HEK293 (cell line): ENCODE data around the gene HOXA3.

Experiments
- CTCF ChIA-PET: fragments of 350-600 bp; formaldehyde crosslinking; extraction: SDS; loops from one replicate; lab custom pipeline; 2021; ENCODE audit warnings: antibody characterized with exemption; lab: Yijun Ruan, JAX
- POLR2A ChIA-PET: fragments of 300-600 bp; formaldehyde crosslinking; extraction: SDS; loops from one replicate; lab custom pipeline; 2020; ENCODE audit warnings: antibody characterized with exemption, inconsistent platforms; lab: Yijun Ruan, JAX
- H3K27ac ChIP-seq: fragments of 200-500 bp; sonication (Bioruptor generic); 2 replicates; pipeline ENCODE4 v1.5.1; 2014; ENCODE audit warnings: low read depth, low read length, control low read depth, inconsistent platforms; ENCODE audit errors: extremely low read depth
- H3K36me3 ChIP-seq, 2 experiments: fragments of 200-500 bp in 1 of 2; sonication (Bioruptor generic) in 1 of 2; 1 replicate in 1 of 2; 2 replicates in 1 of 2; pipeline ENCODE4 v1.5.1; 2014 to 2017; ENCODE audit warnings: inconsistent platforms in 2 of 2, low read length in 2 of 2; ENCODE audit not compliant: control insufficient read depth in 2 of 2, insufficient read depth in 1 of 2
- H3K4me1 ChIP-seq: fragments of 200-500 bp; sonication (Bioruptor generic); 2 replicates; pipeline ENCODE4 v1.5.1; 2014; ENCODE audit warnings: mild to moderate bottlenecking, low read length, inconsistent platforms; ENCODE audit not compliant: control insufficient read depth, insufficient read depth
- H3K4me3 ChIP-seq: 2 replicates; pipeline ENCODE4 v1.5.1; 2011; ENCODE audit warnings: low read depth, mild to moderate bottlenecking, control low read depth, low read length, moderate library complexity
- H3K9me3 ChIP-seq: fragments of 200-500 bp; sonication (Bioruptor generic); 2 replicates; pipeline ENCODE4 v1.5.1; 2014; ENCODE audit warnings: low read depth, low read length, inconsistent platforms; ENCODE audit not compliant: control insufficient read depth, insufficient read depth
- GLI4 ChIP-seq: fragments of 450-650 bp; formaldehyde crosslinking; IDR thresholded peaks from 2 replicates; pipeline ENCODE4 v1.5.1; 2016; ENCODE audit warnings: missing biosample characterization, missing genetic modification characterization
- GLIS2 ChIP-seq: fragments of 450-650 bp; formaldehyde crosslinking; IDR thresholded peaks from 2 replicates; pipeline ENCODE4 v1.5.1; 2016; ENCODE audit warnings: missing biosample characterization, missing genetic modification characterization
- HIC1 ChIP-seq: fragments of 450-650 bp; formaldehyde crosslinking; IDR thresholded peaks from 2 replicates; pipeline ENCODE4 v1.5.1; 2016; ENCODE audit warnings: missing biosample characterization, missing genetic modification characterization
- MZF1 ChIP-seq: fragments of 450-650 bp; formaldehyde crosslinking; IDR thresholded peaks from 2 replicates; pipeline ENCODE4 v1.5.1; 2017; ENCODE audit warnings: missing biosample characterization, missing genetic modification characterization, borderline replicate concordance
- PRDM1 ChIP-seq: fragments of 450-650 bp; formaldehyde crosslinking; IDR thresholded peaks from 2 replicates; pipeline ENCODE4; 2016; ENCODE audit warnings: missing biosample characterization, missing genetic modification characterization
- ZBTB20 ChIP-seq: fragments of 450-650 bp; formaldehyde crosslinking; IDR thresholded peaks from 2 replicates; pipeline ENCODE4 v1.5.1; 2016; ENCODE audit warnings: missing biosample characterization, missing genetic modification characterization
- ZBTB7A ChIP-seq: fragments of 450-650 bp; formaldehyde crosslinking; IDR thresholded peaks from 2 replicates; pipeline ENCODE4 v1.5.1; 2016; ENCODE audit warnings: low read depth, missing biosample characterization, missing genetic modification characterization
- ZBTB8A ChIP-seq: fragments of 450-650 bp; formaldehyde crosslinking; IDR thresholded peaks from 2 replicates; pipeline ENCODE4 v1.5.1; 2016; ENCODE audit warnings: missing biosample characterization, missing genetic modification characterization
- ZNF18 ChIP-seq: fragments of 450-650 bp; formaldehyde crosslinking; IDR thresholded peaks from 2 replicates; pipeline ENCODE4 v1.5.1; 2016; ENCODE audit warnings: missing biosample characterization, missing genetic modification characterization
- ZNF211 ChIP-seq: fragments of 450-650 bp; formaldehyde crosslinking; IDR thresholded peaks from 2 replicates; pipeline ENCODE4 v1.5.1; 2016; ENCODE audit warnings: low read depth, missing biosample characterization, missing genetic modification characterization
- ZNF24 ChIP-seq: fragments of 450-650 bp; formaldehyde crosslinking; IDR thresholded peaks from 2 replicates; pipeline ENCODE4 v1.5.1; 2016; ENCODE audit warnings: missing biosample characterization, missing genetic modification characterization
- ZNF266 ChIP-seq: fragments of 450-650 bp; formaldehyde crosslinking; IDR thresholded peaks from 2 replicates; pipeline ENCODE4 v1.5.1; 2016; ENCODE audit warnings: missing biosample characterization, missing genetic modification characterization, low read depth
- ZNF350 ChIP-seq: fragments of 450-650 bp; formaldehyde crosslinking; IDR thresholded peaks from 2 replicates; pipeline ENCODE4 v1.5.0; 2017; ENCODE audit warnings: missing biosample characterization, mild to moderate bottlenecking, missing genetic modification characterization
- ZNF354C ChIP-seq: fragments of 450-650 bp; formaldehyde crosslinking; IDR thresholded peaks from 2 replicates; pipeline ENCODE4 v1.5.1; 2016; ENCODE audit warnings: missing biosample characterization, missing genetic modification characterization, low read depth, borderline replicate concordance
- ZNF416 ChIP-seq: fragments of 450-650 bp; formaldehyde crosslinking; IDR thresholded peaks from 2 replicates; pipeline ENCODE4 v1.5.1; 2016; ENCODE audit warnings: missing biosample characterization, missing genetic modification characterization
- ZNF423 ChIP-seq: fragments of 450-650 bp; formaldehyde crosslinking; IDR thresholded peaks from 2 replicates; pipeline ENCODE4 v1.5.1; 2016; ENCODE audit warnings: missing biosample characterization, missing genetic modification characterization
- ZNF544 ChIP-seq: fragments of 450-650 bp; formaldehyde crosslinking; IDR thresholded peaks from 2 replicates; pipeline ENCODE4 v1.5.0; 2017; ENCODE audit warnings: missing biosample characterization, missing genetic modification characterization
- ZNF549 ChIP-seq: fragments of 450-650 bp; IDR thresholded peaks from 2 replicates; pipeline ENCODE4 v1.5.1; 2018; ENCODE audit warnings: missing biosample characterization, missing genetic modification characterization, mild to moderate bottlenecking, inconsistent platforms, moderate library complexity
- ZNF555 ChIP-seq: fragments of 450-650 bp; formaldehyde crosslinking; conservative IDR thresholded peaks from 2 replicates; pipeline ENCODE4 v1.5.1; 2017; ENCODE audit warnings: missing biosample characterization, mild to moderate bottlenecking, missing genetic modification characterization, inconsistent platforms
- ZSCAN30 ChIP-seq: fragments of 450-650 bp; IDR thresholded peaks from 2 replicates; pipeline ENCODE4 v1.5.1; 2018; ENCODE audit warnings: missing biosample characterization, mild to moderate bottlenecking, missing genetic modification characterization, moderate library complexity
- ZSCAN5A ChIP-seq: fragments of 450-650 bp; formaldehyde crosslinking; IDR thresholded peaks from 2 replicates; pipeline ENCODE4 v1.5.1; 2016; ENCODE audit warnings: missing biosample characterization, missing genetic modification characterization
- TF ChIP-seq, protein P1 (sequence below): fragments of 450-650 bp; formaldehyde crosslinking; IDR thresholded peaks from 2 replicates; pipeline ENCODE4 v1.5.1; 2016; ENCODE audit warnings: missing biosample characterization, missing genetic modification characterization, low read depth
- TF ChIP-seq, protein P2 (sequence below): fragments of 450-650 bp; formaldehyde crosslinking; IDR thresholded peaks from 2 replicates; pipeline ENCODE4 v1.5.1; 2016; ENCODE audit warnings: missing biosample characterization, missing genetic modification characterization
- TF ChIP-seq, protein P3 (sequence below): fragments of 450-650 bp; formaldehyde crosslinking; IDR thresholded peaks from 2 replicates; pipeline ENCODE4 v1.5.1; 2016; ENCODE audit warnings: missing biosample characterization, missing genetic modification characterization, low read depth
- TF ChIP-seq, protein P4 (sequence below): fragments of 450-650 bp; formaldehyde crosslinking; IDR thresholded peaks from 2 replicates; pipeline ENCODE4 v1.5.1; 2017; ENCODE audit warnings: missing biosample characterization, missing genetic modification characterization

The HOXA3 gene

GRCh38 chr7:27139334-27140125 lies 12.9 kb downstream of the HOXA3 start (continued):
- 0 out of 2 replicates have a peak, but pooled peaks have one; percentile 12 for TF ChIP-seq HIC1 (tag by site-specific recombination)
- no peak for TF ChIP-seq ZNF350 (tag by site-specific recombination)
- TF ChIP-seq GLIS2: peak; percentile 70
- no peak for TF ChIP-seq ZNF354C (tag by site-specific recombination)
- TF ChIP-seq ZSCAN30 (tag by site-specific recombination): peak; percentile 23; the same call in 1 of the 2 replicates
- no peak for TF ChIP-seq ZNF211 (tag by site-specific recombination)
- no peak for TF ChIP-seq ZBTB7A
- no peak for TF ChIP-seq MZF1
- no peak for TF ChIP-seq ZNF544
- TF ChIP-seq ZNF18 (tag by site-specific recombination): no peak
- peak; percentile 60 for TF ChIP-seq ZBTB8A (tag by site-specific recombination)
- no peak for TF ChIP-seq ZNF266 (tag by site-specific recombination)
- no peak for TF ChIP-seq ZNF555
- TF ChIP-seq, protein P1, sequence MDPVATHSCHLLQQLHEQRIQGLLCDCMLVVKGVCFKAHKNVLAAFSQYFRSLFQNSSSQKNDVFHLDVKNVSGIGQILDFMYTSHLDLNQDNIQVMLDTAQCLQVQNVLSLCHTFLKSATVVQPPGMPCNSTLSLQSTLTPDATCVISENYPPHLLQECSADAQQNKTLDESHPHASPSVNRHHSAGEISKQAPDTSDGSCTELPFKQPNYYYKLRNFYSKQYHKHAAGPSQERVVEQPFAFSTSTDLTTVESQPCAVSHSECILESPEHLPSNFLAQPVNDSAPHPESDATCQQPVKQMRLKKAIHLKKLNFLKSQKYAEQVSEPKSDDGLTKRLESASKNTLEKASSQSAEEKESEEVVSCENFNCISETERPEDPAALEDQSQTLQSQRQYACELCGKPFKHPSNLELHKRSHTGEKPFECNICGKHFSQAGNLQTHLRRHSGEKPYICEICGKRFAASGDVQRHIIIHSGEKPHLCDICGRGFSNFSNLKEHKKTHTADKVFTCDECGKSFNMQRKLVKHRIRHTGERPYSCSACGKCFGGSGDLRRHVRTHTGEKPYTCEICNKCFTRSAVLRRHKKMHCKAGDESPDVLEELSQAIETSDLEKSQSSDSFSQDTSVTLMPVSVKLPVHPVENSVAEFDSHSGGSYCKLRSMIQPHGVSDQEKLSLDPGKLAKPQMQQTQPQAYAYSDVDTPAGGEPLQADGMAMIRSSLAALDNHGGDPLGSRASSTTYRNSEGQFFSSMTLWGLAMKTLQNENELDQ (tag by site-specific recombination): no peak
- TF ChIP-seq ZNF416 (tag by site-specific recombination): no peak
- TF ChIP-seq ZNF423 (tag by site-specific recombination): peak; percentile 56; the same call in 1 of the 2 replicates

DNA sequence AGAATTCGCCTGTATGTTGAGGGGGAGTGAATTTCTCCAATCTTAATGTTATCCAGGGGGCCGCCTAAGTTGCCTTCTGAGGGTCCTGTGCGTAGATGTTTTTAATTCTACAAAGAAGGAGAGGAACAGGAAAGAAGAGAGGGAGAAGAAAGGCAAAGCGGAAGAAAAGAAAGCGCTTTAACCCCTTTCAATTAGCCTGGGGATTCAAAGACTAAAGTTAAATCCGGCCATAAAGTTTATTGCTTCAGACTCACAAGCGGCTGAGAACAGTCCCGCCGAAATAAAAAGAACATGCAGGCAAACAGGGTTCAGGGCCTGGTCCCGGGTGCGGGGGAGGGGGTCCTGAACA lies 13.4 kb downstream of the HOXA3 start:
- Histone ChIP-seq H3K27ac (peak overlapping the region; percentile 98; the same call in 1 of the 2 replicates), H3K4me1 (peaks cover 38% of the 10 kb centered on the region), H3K4me3 (no peak overlapping the region), H3K9me3 (no peaks in the 10 kb centered on the region), H3K36me3 (peaks cover 0 to 34% of the 10 kb centered on the region in 2 experiments; a peak in 1 of 3 replicates)
- ChIA-PET POLR2A (interaction anchor here (0.6 kb wide), 1 partner anchor 18 kb away, joined by 3 read pairs; no protein-coding TSS in a partner anchor), CTCF (no interaction called here)
- TF ChIP-seq ZNF549: no peak
- TF ChIP-seq PRDM1 (tag by site-specific recombination): peak; percentile 58; the same call in 1 of the 2 replicates
- TF ChIP-seq, protein P2, sequence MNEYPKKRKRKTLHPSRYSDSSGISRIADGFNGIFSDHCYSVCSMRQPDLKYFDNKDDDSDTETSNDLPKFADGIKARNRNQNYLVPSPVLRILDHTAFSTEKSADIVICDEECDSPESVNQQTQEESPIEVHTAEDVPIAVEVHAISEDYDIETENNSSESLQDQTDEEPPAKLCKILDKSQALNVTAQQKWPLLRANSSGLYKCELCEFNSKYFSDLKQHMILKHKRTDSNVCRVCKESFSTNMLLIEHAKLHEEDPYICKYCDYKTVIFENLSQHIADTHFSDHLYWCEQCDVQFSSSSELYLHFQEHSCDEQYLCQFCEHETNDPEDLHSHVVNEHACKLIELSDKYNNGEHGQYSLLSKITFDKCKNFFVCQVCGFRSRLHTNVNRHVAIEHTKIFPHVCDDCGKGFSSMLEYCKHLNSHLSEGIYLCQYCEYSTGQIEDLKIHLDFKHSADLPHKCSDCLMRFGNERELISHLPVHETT (tag by site-specific recombination): no peak
- no peak for TF ChIP-seq ZSCAN5A
- TF ChIP-seq ZBTB20 (tag by site-specific recombination): peak; percentile 48; the same call in 1 of the 2 replicates
- TF ChIP-seq, protein P3, sequence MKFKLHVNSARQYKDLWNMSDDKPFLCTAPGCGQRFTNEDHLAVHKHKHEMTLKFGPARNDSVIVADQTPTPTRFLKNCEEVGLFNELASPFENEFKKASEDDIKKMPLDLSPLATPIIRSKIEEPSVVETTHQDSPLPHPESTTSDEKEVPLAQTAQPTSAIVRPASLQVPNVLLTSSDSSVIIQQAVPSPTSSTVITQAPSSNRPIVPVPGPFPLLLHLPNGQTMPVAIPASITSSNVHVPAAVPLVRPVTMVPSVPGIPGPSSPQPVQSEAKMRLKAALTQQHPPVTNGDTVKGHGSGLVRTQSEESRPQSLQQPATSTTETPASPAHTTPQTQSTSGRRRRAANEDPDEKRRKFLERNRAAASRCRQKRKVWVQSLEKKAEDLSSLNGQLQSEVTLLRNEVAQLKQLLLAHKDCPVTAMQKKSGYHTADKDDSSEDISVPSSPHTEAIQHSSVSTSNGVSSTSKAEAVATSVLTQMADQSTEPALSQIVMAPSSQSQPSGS (tag by site-specific recombination): no peak
- no peak for TF ChIP-seq GLIS2
- TF ChIP-seq, protein P4, sequence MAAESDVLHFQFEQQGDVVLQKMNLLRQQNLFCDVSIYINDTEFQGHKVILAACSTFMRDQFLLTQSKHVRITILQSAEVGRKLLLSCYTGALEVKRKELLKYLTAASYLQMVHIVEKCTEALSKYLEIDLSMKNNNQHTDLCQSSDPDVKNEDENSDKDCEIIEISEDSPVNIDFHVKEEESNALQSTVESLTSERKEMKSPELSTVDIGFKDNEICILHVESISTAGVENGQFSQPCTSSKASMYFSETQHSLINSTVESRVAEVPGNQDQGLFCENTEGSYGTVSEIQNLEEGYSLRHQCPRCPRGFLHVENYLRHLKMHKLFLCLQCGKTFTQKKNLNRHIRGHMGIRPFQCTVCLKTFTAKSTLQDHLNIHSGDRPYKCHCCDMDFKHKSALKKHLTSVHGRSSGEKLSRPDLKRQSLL (tag by site-specific recombination): no peak
- no peak for TF ChIP-seq ZNF266 (tag by site-specific recombination)
- no peak for TF ChIP-seq ZNF24 (tag by site-specific recombination)
- TF ChIP-seq GLI4: no peak
